Measurements from ENCODE around the gene ATG13. TPM values are rescaled to one million over a fixed set of nuclear protein-coding genes. Genes with fewer than 3 reads are reported as not detected.
A peak's percentile ranks its signal among the peaks of the same experiment; 100 is the strongest.

Gene ATG13
- total RNA-seq, 2 experiments from 2014 or later = 95.7 to 102 TPM

DNA sequence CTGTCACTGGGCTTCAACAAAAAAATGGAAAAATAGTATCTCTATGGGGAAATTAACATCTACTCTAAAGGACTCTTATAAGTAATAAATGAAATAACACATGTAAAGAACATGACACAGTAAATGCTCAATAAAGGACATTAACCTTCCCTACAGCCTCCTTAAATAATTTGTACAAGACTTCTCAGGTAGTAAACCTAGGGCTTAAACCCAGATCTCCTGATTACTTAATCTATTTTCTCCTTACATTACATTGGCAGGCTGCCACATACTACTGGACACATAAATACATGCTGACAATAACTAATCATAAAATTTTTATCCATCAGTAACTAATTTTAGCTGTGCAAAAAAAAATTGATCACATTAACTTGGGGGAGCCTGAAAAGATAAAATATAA is 28.4 kb upstream of the ATG13 start:
- no peaks in the 10 kb centered on the region for H3K27me3 ChIP-seq (ENCODE audit: control insufficient read depth in 1 of 2, insufficient read depth in 2 of 2, low read length in 2 of 2)
- no peaks in the 10 kb centered on the region for H3K27me3 Mint-ChIP-seq
- intact Hi-C loops (cut with DNase I, micrococcal nuclease) = no loop called here
- no peak overlapping the region for H3K27ac Mint-ChIP-seq
- TF ChIP-seq, protein P1, sequence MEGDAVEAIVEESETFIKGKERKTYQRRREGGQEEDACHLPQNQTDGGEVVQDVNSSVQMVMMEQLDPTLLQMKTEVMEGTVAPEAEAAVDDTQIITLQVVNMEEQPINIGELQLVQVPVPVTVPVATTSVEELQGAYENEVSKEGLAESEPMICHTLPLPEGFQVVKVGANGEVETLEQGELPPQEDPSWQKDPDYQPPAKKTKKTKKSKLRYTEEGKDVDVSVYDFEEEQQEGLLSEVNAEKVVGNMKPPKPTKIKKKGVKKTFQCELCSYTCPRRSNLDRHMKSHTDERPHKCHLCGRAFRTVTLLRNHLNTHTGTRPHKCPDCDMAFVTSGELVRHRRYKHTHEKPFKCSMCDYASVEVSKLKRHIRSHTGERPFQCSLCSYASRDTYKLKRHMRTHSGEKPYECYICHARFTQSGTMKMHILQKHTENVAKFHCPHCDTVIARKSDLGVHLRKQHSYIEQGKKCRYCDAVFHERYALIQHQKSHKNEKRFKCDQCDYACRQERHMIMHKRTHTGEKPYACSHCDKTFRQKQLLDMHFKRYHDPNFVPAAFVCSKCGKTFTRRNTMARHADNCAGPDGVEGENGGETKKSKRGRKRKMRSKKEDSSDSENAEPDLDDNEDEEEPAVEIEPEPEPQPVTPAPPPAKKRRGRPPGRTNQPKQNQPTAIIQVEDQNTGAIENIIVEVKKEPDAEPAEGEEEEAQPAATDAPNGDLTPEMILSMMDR (IDR thresholded peaks at IDR 0.05) = no peak
- peaks cover 59% of the 10 kb centered on the region for H3K4me1 Mint-ChIP-seq (ENCODE audit: low read depth)
- DNase-seq = no peak
- no peak for ATAC-seq (ENCODE audit: poor library complexity)
- CTCF ChIA-PET = interaction anchor here (1.5 kb wide), 1 partner anchor 583 kb away, joined by 3 read pairs; no protein-coding TSS in a partner anchor
- H3K4me3 ChIP-seq (ENCODE audit: low read length) = no peak overlapping the region
- H3K36me3 Mint-ChIP-seq (ENCODE audit: low read depth) = peaks cover 43% of the 10 kb centered on the region
- H3K36me3 ChIP-seq (ENCODE audit: insufficient read depth, low read length) = peaks cover 7% of the 10 kb centered on the region
- H3K9me3 Mint-ChIP-seq = no peaks in the 10 kb centered on the region
- no peaks in the 10 kb centered on the region for H3K9me3 ChIP-seq (ENCODE audit: control insufficient read depth in 1 of 2, insufficient read depth in 1 of 2, low read length in 2 of 2)
- peaks cover 33% of the 10 kb centered on the region for H3K4me1 ChIP-seq (ENCODE audit: insufficient read depth, low read length)
- H3K27ac ChIP-seq (ENCODE audit: low read depth in 1 of 2, low read length in 2 of 2) = no peak overlapping the region
- POLR2A ChIA-PET = interaction anchor here (0.7 kb wide), 1 partner anchor 543 kb away, joined by 3 read pairs; no protein-coding TSS in a partner anchor
- H3K4me3 Mint-ChIP-seq = peak overlapping the region; percentile 11

DNA sequence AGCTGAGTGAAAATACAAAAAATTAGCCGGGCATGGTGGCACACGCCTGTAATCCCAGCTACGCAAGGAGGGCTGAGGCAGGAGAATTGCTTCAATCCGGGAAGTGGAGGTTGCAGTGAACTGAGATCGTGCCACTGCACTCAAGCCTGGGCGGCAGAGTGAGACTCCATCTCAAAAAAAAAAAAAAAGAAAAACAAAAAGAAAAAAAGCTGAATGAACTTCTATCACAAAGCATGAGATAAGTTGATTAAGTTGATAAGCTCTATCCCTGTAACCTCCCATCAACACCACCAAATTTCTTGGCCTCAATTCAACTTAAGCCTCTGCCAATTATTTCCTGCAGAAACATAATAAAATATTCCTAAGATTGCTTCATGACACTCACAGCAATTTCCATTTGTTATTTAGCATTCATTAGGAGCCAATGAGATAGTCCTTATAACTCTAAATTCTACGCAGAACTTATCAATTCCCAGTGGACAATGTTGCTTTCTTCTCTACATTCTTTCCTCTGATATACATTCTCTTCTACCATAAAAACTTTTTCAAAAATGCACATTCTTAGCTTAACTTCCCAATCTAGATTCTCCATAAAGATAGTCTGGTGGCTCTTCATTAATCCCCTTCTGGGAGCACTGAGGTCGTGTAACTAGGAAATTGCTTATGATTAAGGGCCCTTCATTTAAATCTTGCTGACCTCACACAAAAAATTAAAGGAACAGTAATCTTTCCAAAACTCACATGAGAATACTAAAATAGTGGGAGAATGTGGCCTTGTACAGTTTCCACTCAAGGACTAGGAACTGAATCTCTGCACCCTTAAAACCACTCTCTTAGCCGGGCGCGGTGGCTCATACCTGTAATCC is 26.4 kb upstream of the ATG13 start:
- peaks cover 64% of the 10 kb centered on the region for H3K4me1 Mint-ChIP-seq (ENCODE audit: low read depth)
- Histone ChIP-seq H3K27me3 (ENCODE audit: control insufficient read depth in 1 of 2, insufficient read depth in 2 of 2, low read length in 2 of 2) (no peaks in the 10 kb centered on the region), H3K4me3 (ENCODE audit: low read length) (no peak overlapping the region), H3K9me3 (ENCODE audit: control insufficient read depth in 1 of 2, insufficient read depth in 1 of 2, low read length in 2 of 2) (no peaks in the 10 kb centered on the region), H3K27ac (ENCODE audit: low read depth in 1 of 2, low read length in 2 of 2) (no peak overlapping the region), H3K4me1 (ENCODE audit: insufficient read depth, low read length) (peaks cover 33% of the 10 kb centered on the region), H3K36me3 (ENCODE audit: insufficient read depth, low read length) (peaks cover 7% of the 10 kb centered on the region)
- TF ChIP-seq, protein P1 (IDR thresholded peaks at IDR 0.05) = no peak
- intact Hi-C loops (cut with DNase I, micrococcal nuclease) = loop anchor here in 1 of 2 experiments (5.0 to 10.0 kb wide), 3 partner anchors 344 to 674 kb away; partner anchors contain the start of genes CSTPP1 and PEX16
- DNase-seq (no peak), ATAC-seq (ENCODE audit: poor library complexity) (no peak)
- no peaks in the 10 kb centered on the region for H3K27me3 Mint-ChIP-seq
- peaks cover 44% of the 10 kb centered on the region for H3K36me3 Mint-ChIP-seq (ENCODE audit: low read depth)
- ChIA-PET CTCF (interaction anchor here (1.6 kb wide), 1 partner anchor 27 kb away, joined by 7 read pairs; the partner anchor contains the start of gene ATG13), POLR2A (interaction anchor here (0.6 to 0.8 kb wide), 2 partner anchors 12 to 30 kb away, joined by 3 to 4 read pairs; no protein-coding TSS in a partner anchor)
- peak overlapping the region; percentile 78 for H3K4me3 Mint-ChIP-seq
- H3K9me3 Mint-ChIP-seq = no peaks in the 10 kb centered on the region
- H3K27ac Mint-ChIP-seq = peak overlapping the region; percentile 39

DNA sequence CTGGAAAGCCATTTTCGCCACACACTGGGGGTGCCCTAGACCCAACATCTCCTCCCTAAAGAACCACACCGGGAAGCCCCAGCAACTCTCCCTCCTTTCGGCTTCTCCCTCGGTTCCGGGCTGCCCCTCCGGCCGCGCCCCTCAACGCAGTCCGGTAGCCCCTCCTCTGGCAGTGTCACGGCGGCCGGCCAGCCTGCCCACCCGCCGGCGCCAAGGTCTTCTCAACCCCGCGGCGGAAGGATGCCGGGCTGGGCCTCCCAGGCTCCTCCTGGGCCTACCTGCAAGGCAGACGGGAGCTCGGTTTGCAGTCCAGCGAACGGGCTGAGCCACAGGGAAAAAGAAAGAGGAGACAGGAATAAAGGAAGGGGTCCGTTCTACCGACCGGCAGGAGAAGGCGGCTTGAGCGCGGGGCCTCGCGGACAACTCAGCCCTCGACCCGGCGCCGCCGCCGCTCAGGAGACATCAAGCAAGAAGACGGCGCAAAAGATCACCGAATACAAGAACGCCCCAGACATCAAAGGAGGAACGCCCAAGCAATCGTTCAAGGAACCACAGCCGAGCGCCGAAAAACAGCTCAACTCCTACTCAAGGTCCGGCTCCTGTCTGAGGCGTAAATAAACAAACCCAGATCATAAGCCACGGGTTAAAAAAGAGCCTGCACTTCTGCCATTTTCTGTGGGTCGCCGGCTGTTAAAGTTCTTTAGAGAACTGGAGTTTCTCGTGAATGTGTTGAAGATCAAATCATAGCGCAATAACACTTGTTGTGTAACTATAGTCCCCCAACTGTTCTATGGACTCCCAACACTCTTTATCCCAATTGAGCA is 23.6 kb upstream of the ATG13 start, which contains the start of gene AMBRA1:
TSS of gene AMBRA1 (minus strand) at position 474 of the 824 bp plus-strand sequence. CDS start 45,643 bp downstream, outside the sequence.
- ChIA-PET POLR2A (interaction anchor here (0.6 to 2.4 kb wide), 16 partner anchors 14 to 1174 kb away, joined by 3 to 35 read pairs (median 4); partner anchors contain the start of genes ARHGAP1, ATG13, DGKZ and HARBI1), CTCF (interaction anchor here (1.3 to 1.6 kb wide), 2 partner anchors 24 to 241 kb away, joined by 3 to 6 read pairs; partner anchors contain the start of genes ATG13 and HARBI1)
- Mint-ChIP-seq H3K4me3 (peak within 1 kb of the TSS; percentile 92), H3K9me3 (no peaks in the 10 kb centered on the region), H3K27me3 (no peaks in the 10 kb centered on the region), H3K36me3 (ENCODE audit: low read depth) (peaks cover 25% of the 10 kb centered on the region), H3K4me1 (ENCODE audit: low read depth) (peaks cover 43% of the 10 kb centered on the region), H3K27ac (peak within 1 kb of the TSS; percentile 85)
- ATAC-seq (ENCODE audit: poor library complexity) = peak; percentile 90
- Histone ChIP-seq H3K27me3 (ENCODE audit: control insufficient read depth in 1 of 2, insufficient read depth in 2 of 2, low read length in 2 of 2) (no peaks in the 10 kb centered on the region), H3K27ac (ENCODE audit: low read depth in 1 of 2, low read length in 2 of 2) (peak within 1 kb of the TSS; percentile 42 to 55), H3K36me3 (ENCODE audit: insufficient read depth, low read length) (no peaks in the 10 kb centered on the region), H3K4me3 (ENCODE audit: low read length) (peak within 1 kb of the TSS; percentile 94), H3K9me3 (ENCODE audit: control insufficient read depth in 1 of 2, insufficient read depth in 1 of 2, low read length in 2 of 2) (no peaks in the 10 kb centered on the region), H3K4me1 (ENCODE audit: insufficient read depth, low read length) (peaks cover 33% of the 10 kb centered on the region)
- TF ChIP-seq, protein P1 (IDR thresholded peaks at IDR 0.05) = no peak
- intact Hi-C loops (cut with DNase I, micrococcal nuclease) = loop anchor here (1.0 to 10.0 kb wide), 5 partner anchors 23 to 676 kb away; partner anchors contain the start of genes ATG13 (in 1 of the 2), CSTPP1 (in 1 of the 2), HARBI1 (in 1 of the 2) and PEX16 (in 1 of the 2)
- peak; percentile 67 to 91 (median 76) for DNase-seq

Measured in CD4-positive, alpha-beta T cell (primary cell).